HG03280 (cell line): ENCODE data around the gene RXRG.

Source experiments
- ATAC-seq: cut with Tn5 transposase; IDR thresholded peaks from one replicate; pipeline ENCODE4 v1.9.1; 2021; ENCODE audit warnings: mild to moderate bottlenecking, moderate library complexity; ENCODE audit not compliant: unreplicated experiment

Gene RXRG

DNA sequence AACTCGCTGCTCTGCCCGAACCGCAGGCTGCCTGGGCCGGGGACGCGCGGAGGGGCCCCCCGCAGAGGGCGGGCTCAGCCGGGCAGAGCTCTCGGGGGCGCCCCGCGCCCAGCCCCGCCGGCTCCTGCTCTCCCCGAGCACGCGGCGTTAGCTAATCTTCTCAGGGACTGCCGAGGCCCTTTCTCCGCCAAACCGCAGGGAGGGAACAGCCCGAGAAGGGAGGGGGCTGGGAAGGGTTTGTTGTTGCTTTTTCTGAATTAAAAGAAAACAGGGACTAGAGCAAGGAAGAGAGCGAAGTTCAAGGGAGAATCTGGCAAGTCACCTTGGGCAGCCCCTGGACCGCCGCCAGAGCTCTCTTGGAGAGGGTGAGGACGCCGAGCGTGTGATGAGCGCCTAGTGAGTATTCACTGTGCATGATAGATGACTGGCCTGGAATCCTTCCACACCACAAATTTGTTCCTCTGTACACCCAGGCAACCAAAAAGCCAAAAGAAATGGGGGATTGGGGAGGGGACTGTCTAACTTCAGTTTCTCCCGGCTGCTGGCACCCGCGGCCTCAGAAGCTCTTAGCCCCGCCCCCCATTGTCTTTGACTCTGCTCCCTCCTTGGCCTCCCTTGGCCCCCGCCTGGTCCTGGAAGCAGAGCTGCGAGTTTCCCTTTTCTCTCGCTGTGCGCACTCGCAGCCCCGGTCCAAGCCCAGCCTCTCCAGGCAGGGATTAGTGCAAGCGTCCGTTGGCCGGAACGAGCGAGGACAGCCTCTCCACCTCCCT, 68.7 kb downstream of the RXRG start:
- no peak for ATAC-seq

DNA sequence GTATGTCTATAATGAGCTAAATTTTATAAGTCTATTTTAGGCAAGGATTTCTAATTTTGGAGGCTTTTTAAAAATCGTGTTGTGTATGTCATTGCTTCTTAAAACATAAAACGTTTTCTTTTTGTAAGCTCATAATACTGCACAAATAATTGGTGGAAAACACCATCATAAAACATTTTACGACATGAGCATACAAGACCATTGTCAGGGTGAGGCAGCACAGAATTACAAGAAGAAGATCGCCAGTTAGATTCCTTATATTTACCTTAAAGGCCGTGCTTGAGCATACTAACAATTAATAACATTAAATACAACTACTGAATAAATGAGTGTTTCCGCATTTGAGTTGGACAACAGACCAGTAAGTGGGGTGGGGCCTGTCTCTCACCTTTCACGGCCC, 69.3 kb downstream of the RXRG start:
- ATAC-seq: no peak

DNA sequence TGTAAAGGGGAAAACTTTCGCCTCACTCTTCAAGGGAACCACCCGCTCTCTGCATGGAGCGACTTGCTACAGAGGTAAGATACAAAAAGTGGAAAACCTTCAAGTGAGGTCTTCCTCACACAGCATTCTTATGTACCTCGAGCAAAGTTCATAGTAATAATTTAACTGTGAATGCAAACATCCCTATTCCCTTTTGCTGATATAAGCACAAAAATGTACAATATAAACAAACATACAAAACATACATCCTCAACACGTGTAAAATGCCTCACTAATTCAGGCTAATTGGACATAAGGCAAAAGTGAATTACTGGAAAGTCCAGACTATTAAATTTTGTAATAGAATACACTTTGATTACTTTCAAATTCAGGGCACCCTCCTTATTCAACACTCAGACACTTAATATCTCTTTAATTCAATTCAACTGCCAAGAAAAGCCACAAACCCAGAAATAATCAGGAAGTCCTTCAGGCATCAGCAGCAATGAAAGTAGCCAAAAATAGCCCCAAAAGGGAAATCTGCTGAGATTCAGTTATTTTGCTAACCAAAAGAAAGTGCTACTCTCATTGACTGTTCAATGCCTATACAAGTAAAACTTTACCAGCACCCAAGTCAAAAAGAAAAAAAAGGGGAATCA, 73.2 kb downstream of the RXRG start:
- ATAC-seq: no peak

DNA sequence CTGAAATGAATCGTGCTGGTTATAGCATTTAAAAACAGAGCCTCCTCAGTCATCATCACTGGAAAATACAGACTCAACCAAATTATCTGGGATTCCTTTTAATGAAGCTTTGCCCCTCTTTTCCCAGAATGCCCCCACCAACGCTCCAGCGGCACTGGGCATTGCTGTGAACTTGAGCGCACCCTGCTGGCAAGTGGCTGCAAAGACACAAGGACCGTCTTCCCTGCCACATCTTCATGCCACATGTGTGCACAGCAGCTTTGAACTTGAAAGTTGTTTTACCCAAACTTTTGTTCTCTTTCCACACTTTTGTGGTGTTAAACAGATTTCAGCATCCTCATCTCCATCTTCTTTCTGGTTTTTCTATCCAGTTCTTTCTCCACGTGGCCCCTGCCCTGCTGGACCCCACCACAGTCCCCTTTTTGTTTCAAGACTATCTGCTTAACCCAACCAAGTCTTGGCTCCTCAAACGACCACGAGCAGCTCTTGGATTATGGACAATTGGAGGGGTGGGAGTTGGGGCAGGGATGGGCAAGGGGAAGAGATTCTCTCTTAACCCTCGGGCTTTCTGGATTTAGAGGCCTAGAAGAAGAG, 75.6 kb downstream of the RXRG start:
- no peak for ATAC-seq

DNA sequence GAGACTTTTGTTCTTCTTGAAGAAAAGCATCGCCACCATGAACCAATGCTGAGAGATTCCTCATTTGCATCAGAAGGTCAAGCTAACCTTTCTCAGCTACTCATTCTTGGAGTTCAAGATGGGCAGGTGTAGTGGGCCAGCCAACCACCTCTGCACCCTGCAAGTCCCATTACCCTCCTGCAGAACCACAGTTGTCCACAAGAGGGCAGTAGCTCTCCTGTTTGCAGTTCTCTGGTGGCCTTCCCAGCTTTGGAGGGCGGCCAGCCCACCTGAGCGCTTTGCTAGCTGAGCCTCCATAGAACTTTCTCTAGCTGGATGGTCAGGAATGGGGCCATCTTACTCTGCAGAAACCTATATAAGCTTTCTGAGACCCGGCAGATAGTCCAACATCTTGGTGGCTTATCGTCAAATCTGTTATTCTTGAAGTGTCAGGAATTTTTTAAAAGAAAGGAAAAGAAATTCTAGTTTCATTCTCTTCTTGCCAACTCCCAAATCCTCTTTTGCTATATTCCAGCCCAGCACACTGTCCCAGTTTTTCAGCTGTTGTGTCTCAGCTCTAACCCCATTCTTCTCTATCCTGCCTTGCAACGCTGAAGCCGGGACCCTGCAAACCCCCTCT, 77.4 kb downstream of the RXRG start:
- no peak for ATAC-seq

DNA sequence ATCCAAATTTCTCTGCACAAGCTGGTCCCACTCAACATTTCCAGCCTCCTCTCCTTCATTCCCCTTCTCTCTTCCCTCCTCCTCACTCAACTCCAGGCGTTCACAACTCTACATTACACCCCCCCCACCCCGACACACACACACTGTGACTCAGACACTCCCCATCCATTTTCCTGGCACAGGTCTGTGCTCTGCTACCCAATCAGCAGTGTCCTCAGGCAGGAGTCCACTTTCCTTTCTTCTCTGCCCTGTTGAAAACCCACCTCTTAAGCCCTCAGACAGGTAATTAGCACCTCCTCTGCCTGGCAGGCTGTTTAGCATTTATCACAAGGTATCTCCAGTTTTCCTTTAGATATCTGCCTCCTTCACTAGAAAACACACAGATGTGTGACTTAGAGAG, 79.6 kb downstream of the RXRG start:
- ATAC-seq: no peak

DNA sequence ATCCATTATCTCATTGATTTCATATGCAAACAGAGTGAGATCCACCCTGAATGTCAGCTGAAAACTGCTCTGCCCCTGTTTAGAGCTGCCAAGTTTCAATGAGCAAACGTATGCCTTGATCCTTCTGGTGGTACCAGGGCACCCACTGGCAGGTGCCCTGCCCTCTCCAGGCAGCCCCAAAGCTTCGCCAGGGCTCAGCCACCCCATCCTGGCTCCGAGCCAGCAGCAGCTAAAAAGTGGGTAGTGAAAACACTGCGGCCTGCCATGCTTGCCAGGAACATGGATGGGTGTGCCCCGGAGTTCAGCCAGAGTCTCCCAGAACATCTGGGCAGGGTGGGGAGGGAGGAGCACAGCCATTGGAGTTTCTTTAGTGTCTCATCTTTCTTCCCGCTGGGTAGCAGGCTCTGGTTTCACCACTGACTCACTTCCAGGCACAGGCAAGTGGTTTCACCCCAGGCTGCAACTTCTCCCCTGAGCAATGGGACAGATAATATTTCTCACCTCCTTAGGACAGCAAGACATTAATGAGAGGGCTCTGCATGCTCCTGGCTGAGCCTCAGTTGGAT, 80.3 kb downstream of the RXRG start:
- ATAC-seq: no peak

DNA sequence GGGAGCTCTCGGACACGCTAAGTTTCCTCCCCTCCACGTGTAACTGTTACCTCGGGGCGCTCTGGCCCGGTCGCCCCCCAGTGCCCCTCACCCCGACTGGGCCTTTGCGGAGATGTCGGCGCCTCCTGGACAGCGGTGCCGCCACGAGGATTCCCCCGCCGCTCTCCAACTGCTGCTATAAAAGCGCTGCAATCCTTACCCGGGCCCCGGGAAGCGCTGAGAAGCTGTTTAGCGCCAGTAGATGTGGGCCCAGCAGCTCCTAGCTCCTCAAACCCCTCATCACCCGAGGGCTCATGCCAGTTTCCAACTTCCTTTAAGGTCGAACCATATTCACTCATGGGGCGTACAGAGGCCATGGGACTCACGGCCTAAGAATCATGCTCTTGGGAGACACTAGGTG, 88.0 kb downstream of the RXRG start:
- no peak for ATAC-seq

DNA sequence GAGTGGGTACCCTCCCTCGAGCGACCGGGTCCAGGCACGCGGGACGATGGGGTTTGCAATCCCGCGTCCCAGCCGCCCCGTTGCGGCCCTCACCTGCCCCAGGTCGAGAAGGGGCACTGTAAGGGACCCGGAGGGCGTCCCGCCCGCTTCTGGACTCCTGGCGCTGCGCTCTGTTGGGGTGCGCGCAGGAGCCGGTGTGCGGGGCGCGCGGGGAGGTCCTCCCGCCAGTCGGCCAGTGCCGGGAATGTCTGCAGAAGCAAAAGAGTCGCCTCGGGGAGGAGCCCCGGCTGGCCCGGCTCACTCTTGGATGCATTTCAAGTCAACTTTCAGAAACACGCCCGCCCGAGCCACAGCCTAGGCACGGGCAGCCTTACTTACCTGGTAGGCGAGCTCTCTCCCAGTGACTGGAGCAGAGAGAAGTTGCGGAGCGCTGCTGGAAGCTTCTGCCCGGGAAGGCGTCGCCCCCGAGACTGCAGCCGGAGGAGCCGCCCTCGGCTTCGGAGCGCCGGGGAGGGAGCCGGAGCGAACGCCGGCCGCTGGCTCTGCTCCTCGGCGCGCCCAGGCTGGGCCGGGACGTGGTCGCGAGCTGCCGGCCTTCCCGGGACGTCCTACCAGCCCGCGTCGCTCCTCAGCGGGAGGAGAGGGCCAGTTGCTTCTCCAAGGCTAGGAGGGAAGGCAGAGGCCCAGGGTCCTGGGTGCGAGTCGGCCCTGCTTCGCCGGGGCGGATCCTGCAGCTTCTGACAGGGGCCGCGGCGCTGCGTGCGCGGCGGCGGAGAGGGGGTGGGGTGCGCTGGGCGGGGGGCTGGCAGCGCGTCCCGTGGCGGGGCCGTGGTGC, 88.7 kb downstream of the RXRG start, which contains the start of gene LMX1A:
Gene LMX1A, minus strand, starts transcription at position 739 of the 835 bp plus-strand sequence. CDS start 1,156 bp downstream, outside the sequence.
- no peak for ATAC-seq

DNA sequence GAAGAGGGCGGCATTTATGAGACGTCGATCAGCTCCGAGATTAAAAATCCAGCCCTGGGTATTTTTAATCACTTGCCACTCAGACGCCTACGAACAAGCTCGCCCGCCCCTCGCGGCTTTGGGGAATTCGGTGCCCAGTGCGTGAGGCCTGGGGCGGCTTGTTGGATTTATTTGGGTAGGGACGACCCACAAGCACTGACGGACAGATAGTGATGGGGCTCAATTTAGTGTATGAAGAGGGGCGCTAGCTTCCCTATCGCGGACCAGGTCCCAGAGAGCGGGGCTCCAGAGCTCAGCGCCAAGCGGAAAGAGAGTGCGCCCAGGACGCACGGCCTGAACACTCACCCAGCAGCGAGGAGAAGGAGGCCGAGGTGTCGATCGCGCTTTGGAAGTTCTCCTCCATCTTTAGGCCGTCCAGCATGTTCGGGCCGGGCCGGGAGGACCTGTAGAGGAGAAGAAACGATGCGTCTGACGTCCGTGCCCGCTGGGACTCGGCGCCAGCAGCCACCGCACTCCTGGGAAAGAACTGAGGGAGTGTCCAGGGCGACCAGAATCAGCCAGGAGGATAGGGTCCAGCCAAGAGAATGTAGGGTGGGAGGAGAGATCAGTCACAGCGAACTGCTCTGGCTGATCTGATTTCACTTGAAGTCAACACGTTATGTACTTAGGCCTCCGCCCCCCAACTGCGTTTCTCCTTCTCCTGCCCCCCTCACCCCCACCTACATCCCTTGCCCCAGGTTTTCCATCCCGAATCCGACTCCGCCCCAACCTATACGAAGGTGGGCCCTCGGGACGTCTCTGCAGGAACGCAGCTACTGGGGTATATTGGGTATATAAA, 89.6 kb downstream of the RXRG start:
- ATAC-seq: no peak

DNA sequence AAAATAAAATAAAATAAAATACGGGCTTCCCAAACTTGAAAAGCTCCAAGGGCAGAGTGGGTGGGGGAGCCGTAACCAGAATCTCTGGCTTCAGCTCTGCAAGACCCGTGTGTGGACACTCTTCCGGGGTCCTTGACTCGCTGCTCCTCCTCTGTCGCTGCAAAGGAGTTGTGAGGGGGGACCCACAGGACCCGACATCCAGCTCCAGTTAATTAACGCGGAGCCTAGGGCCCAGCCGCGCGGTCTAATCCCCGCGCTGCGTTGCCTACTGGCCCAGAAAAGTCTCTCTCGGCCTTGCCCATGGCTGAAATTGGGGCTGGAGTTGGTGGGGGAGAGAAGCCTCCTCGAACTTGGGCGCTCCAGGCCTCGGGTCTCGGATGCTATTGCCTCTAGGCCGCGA, 90.2 kb downstream of the RXRG start:
- ATAC-seq: no peak

DNA sequence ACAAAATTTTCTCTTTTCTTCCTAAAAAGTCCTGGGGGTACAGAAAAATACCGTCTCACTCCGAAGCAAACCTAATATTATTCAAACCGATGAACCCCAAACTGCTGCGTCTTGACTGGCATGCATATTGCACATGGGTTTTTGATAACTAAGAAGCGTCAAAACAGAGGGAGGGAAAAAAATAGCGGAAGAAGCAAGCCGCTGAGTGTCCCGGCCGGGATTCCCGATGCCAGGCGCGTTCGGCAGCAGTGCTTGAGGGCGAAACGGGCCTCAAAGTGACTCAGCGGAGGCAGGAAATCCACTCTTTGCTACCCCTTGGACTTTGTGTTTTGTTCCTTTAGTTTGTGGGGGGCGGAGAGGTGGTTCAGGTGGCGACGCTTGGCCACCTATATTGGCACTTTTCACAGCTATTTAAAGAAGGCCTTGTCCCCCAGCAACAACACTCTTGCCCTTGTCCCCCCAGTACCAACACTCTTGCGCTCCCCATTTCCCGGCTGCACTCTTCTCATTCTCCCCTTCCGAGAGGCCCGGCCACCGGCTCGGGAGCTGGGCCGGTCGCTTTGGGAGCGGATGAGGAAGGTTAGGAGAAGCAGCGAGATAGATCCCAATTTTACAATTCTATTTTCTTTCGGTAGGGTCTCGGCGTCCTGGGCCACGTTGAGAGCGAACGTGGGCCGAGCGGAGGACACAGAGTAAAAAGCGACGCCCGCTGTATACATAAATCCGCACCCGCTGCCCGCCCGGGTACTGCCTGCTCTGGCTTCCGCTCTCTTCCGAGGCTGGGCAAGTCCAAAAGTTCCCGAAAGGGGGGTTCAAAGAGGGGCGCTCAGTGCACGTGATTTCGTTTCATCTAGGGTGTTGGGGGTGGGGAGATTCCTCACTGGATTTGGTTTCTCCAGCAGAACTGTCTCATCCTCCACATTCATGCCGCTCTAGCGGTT, 90.9 kb downstream of the RXRG start:
- no peak for ATAC-seq

DNA sequence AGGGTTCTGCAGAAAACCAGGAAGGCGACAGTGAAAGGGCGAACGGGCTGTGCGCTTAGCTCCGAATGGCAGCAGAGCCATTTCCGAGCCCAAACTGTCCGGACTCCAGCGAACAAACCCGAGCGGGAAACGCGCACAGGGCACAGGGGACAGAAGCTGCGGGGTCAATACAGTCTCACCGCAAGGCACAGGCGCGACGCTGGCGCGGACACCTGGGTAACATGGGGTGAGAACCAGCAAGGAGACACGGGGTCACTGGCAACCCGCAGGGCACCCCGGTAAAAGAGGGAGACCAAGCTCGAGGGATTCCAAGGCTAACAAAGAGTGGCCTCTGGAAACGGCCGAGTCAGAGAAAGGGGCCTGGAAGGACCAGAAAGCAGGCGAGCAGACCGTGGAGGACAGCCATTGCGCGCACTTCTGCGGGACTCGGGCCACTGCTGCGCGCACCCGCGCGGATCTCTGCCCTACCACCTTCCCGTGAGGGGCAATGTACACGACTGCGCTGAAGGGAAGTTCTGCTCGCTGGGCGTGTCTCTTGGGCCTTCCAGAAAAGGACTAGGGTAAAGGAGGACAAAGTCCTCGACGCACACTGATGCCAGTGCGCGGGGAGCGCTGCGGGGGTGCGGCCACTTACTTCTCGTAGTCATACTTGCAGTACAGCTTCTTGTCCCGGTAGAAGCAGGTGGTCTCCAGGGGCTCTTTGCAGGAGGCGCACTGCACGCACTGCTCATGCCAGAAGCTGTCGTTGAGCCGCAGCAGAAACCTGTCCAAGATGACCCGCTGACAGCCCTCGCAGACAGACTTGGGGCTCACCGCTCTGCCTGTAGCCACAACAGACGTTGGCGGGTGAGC, 92.3 kb downstream of the RXRG start:
- no peak for ATAC-seq

DNA sequence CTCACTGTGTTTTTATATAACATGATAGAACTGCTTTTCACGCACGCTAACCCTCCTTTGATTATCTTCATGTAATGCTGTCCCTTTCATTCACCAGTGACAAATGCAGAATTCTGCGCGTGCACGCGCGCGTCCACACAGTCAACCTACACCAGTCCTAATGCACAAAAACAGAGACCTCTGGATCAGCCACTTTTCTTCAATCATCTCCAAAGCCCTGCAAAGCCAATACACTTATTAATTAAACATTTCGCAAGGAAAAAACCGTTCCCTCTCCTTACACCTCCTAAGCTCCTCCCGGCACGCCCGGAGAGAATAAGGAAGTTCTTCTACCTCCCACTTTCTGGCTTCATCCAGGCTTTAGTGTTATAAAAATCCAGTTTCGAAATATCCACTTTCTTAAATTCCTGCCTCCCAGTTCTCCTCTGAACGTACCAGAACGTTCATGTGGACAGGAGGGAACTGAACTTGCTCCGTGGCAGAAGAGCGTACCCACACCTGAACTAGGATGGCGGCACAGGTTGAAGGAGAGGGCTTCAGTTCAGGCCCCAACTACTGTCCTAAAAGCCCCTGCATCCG, 93.0 kb downstream of the RXRG start:
- ATAC-seq: no peak
